Panc1 (cell line): ENCODE results near the gene LRBA.

Source experiments
- CTCF ChIP-seq: fragments of 450-650 bp; IDR thresholded peaks from 2 replicates; pipeline ENCODE4 v1.5.1; 2017; ENCODE audit warnings: mild to moderate bottlenecking
- POLR2AphosphoS5 ChIP-seq: IDR thresholded peaks from 2 replicates; pipeline ENCODE4 v1.6.1; 2012; ENCODE audit warnings: mild to moderate bottlenecking, low read depth, low read length, moderate library complexity
- REST ChIP-seq, 2 experiments: IDR thresholded peaks; 2 replicates each; pipeline ENCODE4 v1.6.1; 2011 to 2012; ENCODE audit warnings: low read depth in 2 of 2, control low read depth in 1 of 2, low read length in 1 of 2, mild to moderate bottlenecking in 1 of 2, moderate library complexity in 1 of 2; ENCODE audit not compliant: insufficient read depth in 1 of 2
- SIN3A ChIP-seq: IDR thresholded peaks from 2 replicates; pipeline ENCODE4 v1.6.1; 2012; ENCODE audit warnings: low read depth, mild to moderate bottlenecking, low read length, moderate library complexity, borderline replicate concordance; ENCODE audit not compliant: insufficient read depth
- TCF7L2 ChIP-seq: IDR thresholded peaks from 2 replicates; pipeline ENCODE4 v1.6.1; 2011; ENCODE audit warnings: mild to moderate bottlenecking, low read depth, low read length, inconsistent platforms

- TF ChIP-seq CTCF = no peak
- no peak for TF ChIP-seq REST (IDR thresholded peaks at IDR 0.05; ENCODE audit: insufficient read depth in 1 of 2, low read depth in 2 of 2, low read length in 1 of 2)
- no peak for TF ChIP-seq POLR2AphosphoS5
- no peak for TF ChIP-seq TCF7L2
- TF ChIP-seq SIN3A = no peak
Measured at GRCh38 chr4:150250998-150251651, 764.0 kb downstream of the LRBA start.
